GM18868 (cell line): ENCODE measurements around the gene MEGF8.
A peak's percentile ranks its signal among the peaks of the same experiment; 100 is the strongest.

Experiments used
- ATAC-seq: cut with Tn5 transposase; IDR thresholded peaks from one replicate; pipeline ENCODE4 v1.9.1; 2021; ENCODE audit warnings: mild to moderate bottlenecking, moderate library complexity; ENCODE audit not compliant: unreplicated experiment

Gene MEGF8

GRCh38 chr19:42407085-42407815, 81.8 kb downstream of the MEGF8 start:
- ATAC-seq, result no peak

GRCh38 chr19:42407816-42408175, 82.4 kb downstream of the MEGF8 start:
- no peak for ATAC-seq

- ATAC-seq, result no peak
Observed at GRCh38 chr19:42409477-42409876, 84.0 kb downstream of the MEGF8 start.

- ATAC-seq, result no peak
Observed at GRCh38 chr19:42410371-42410770, 84.9 kb downstream of the MEGF8 start.

- ATAC-seq, result no peak
Observed at GRCh38 chr19:42411581-42412178, 86.2 kb downstream of the MEGF8 start.

GRCh38 chr19:42412227-42412626, 86.8 kb downstream of the MEGF8 start:
- no peak for ATAC-seq

GRCh38 chr19:42412661-42413076, 87.2 kb downstream of the MEGF8 start:
- ATAC-seq, result no peak

- ATAC-seq, result no peak
Observed at GRCh38 chr19:42419309-42419708, 93.9 kb downstream of the MEGF8 start.

GRCh38 chr19:42420055-42420544, 94.7 kb downstream of the MEGF8 start:
- no peak for ATAC-seq

GRCh38 chr19:42421101-42421500, 95.7 kb downstream of the MEGF8 start:
- ATAC-seq, result no peak

- no peak for ATAC-seq
Observed at GRCh38 chr19:42421591-42422031, 96.2 kb downstream of the MEGF8 start.

GRCh38 chr19:42422092-42422900, 96.9 kb downstream of the MEGF8 start:
- no peak for ATAC-seq

- peak; percentile 28 for ATAC-seq
Observed at GRCh38 chr19:42422901-42423461, 97.5 kb downstream of the MEGF8 start.

- ATAC-seq, result peak; percentile 78
Observed at GRCh38 chr19:42423462-42424344, 98.3 kb downstream of the MEGF8 start.

- no peak for ATAC-seq
Observed at GRCh38 chr19:42424345-42424707, 98.9 kb downstream of the MEGF8 start.

GRCh38 chr19:42424712-42425131, 99.3 kb downstream of the MEGF8 start:
- ATAC-seq, result no peak

- no peak for ATAC-seq
Observed at GRCh38 chr19:42426643-42427042, 101.2 kb downstream of the MEGF8 start.

- no peak for ATAC-seq
Observed at GRCh38 chr19:42427313-42427712, 101.9 kb downstream of the MEGF8 start, which contains the start of gene LIPE. Gene LIPE, minus strand, starts transcription at chr19:42427388. Its CDS starts 239 bp downstream, at chr19:42427149.
